Mesendoderm (in vitro differentiated cells): Measurements from ENCODE around the gene MKNK1.

Experiments
- DNase-seq: peaks from one replicate; pipeline ENCODE4 v3.0.0; 2013
- H2AK5ac ChIP-seq: 2 replicates; pipeline ENCODE4 v1.6.1; 2013; ENCODE audit warnings: low read length, inconsistent platforms
- H2BK120ac ChIP-seq: 2 replicates; pipeline ENCODE4 v1.6.1; 2013; ENCODE audit warnings: low read depth, mild to moderate bottlenecking, low read length, moderate library complexity, mixed read lengths
- H2BK15ac ChIP-seq: replicated peaks from 2 replicates; pipeline ENCODE4 v1.6.1; 2013; ENCODE audit warnings: low read depth, mild to moderate bottlenecking, moderate library complexity
- H2BK5ac ChIP-seq: 2 replicates; pipeline ENCODE4 v1.6.1; 2013; ENCODE audit warnings: low read length, inconsistent platforms
- H3K18ac ChIP-seq: 2 replicates; pipeline ENCODE4 v1.6.1; 2013; ENCODE audit warnings: mild to moderate bottlenecking, low read length, mixed read lengths
- H3K23ac ChIP-seq: one replicate; pipeline ENCODE4 v1.6.1; 2013; ENCODE audit warnings: low read length
- H3K27ac ChIP-seq: 2 replicates; pipeline ENCODE4 v1.5.1; 2013; ENCODE audit warnings: low read depth, mild to moderate bottlenecking, inconsistent platforms, low read length, moderate library complexity
- H3K27me3 ChIP-seq: 2 replicates; pipeline ENCODE4 v1.6.1; 2013; ENCODE audit warnings: low read length, control low read depth, mild to moderate bottlenecking, inconsistent platforms; ENCODE audit not compliant: insufficient read depth, poor library complexity
- H3K36me3 ChIP-seq: 2 replicates; pipeline ENCODE4 v1.6.1; 2013; ENCODE audit warnings: low read length, inconsistent platforms; ENCODE audit not compliant: control insufficient read depth, insufficient read depth
- H3K4ac ChIP-seq: one replicate; pipeline ENCODE4 v1.6.1; 2013; ENCODE audit warnings: low read depth, mild to moderate bottlenecking, low read length, moderate library complexity
- H3K4me1 ChIP-seq: 2 replicates; pipeline ENCODE4 v1.6.1; 2013; ENCODE audit warnings: low read depth, low read length, inconsistent platforms; ENCODE audit not compliant: control insufficient read depth
- H3K4me2 ChIP-seq: 2 replicates; pipeline ENCODE4 v1.6.1; 2013; ENCODE audit warnings: low read length
- H3K4me3 ChIP-seq: 2 replicates; pipeline ENCODE4 v1.5.1; 2013; ENCODE audit warnings: mild to moderate bottlenecking, low read length
- H3K56ac ChIP-seq: one replicate; pipeline ENCODE4 v1.6.1; 2013; ENCODE audit warnings: low read length
- H3K79me1 ChIP-seq: 2 replicates; pipeline ENCODE4 v1.6.1; 2013; ENCODE audit warnings: low read length, inconsistent platforms
- H3K79me2 ChIP-seq: 2 replicates; pipeline ENCODE4 v1.6.1; 2013; ENCODE audit warnings: mild to moderate bottlenecking, low read length; ENCODE audit not compliant: control insufficient read depth, insufficient read depth
- H3K9ac ChIP-seq: 2 replicates; pipeline ENCODE4 v1.6.1; 2013; ENCODE audit warnings: low read length, inconsistent platforms
- H4K5ac ChIP-seq: one replicate; pipeline ENCODE4 v1.6.1; 2013; ENCODE audit warnings: low read length
- H4K8ac ChIP-seq: one replicate; pipeline ENCODE4 v1.6.1; 2013; ENCODE audit warnings: low read depth, mild to moderate bottlenecking, control low read depth, low read length, moderate library complexity
- WGBS: extraction: QIAGEN DNeasy Blood & Tissue Kit; methylation state at CpG from one replicate; pipeline ENCODE4 v1.1.7; 2013; ENCODE audit warnings: low lambda C conversion rate, missing lambda C conversion rate; ENCODE audit not compliant: insufficient coverage; ENCODE audit errors: extremely low coverage; 5-methylcytosine and 5-hydroxymethylcytosine counted together

MKNK1 gene

GRCh38 chr1:46543761-46544560 is 60.1 kb downstream of the MKNK1 start:
- no peaks in the 10 kb centered on the region for H3K79me1 ChIP-seq
- H3K79me2 ChIP-seq: no peaks in the 10 kb centered on the region
- H3K4me3 ChIP-seq: no peak overlapping the region
- H3K56ac ChIP-seq: peak overlapping the region; percentile 42
- no peak overlapping the region for H2BK5ac ChIP-seq
- no peak overlapping the region for H2BK120ac ChIP-seq
- no CpG with 5 or more reads among the region's 58 CpGs for WGBS
- H3K18ac ChIP-seq: no peak overlapping the region
- no peak overlapping the region for H4K5ac ChIP-seq
- H2AK5ac ChIP-seq: no peak overlapping the region
- H3K23ac ChIP-seq: no peak overlapping the region
- H2BK15ac ChIP-seq: no peak overlapping the region
- peaks cover 31% of the 10 kb centered on the region for H3K27me3 ChIP-seq
- no peak overlapping the region for H3K27ac ChIP-seq
- peak overlapping the region; percentile 44 for H3K4me2 ChIP-seq
- no peaks in the 10 kb centered on the region for H3K36me3 ChIP-seq
- H3K9ac ChIP-seq: no peak overlapping the region
- no peak overlapping the region for H4K8ac ChIP-seq
- no peak overlapping the region for H3K4ac ChIP-seq
- DNase-seq: no peak
- no peaks in the 10 kb centered on the region for H3K4me1 ChIP-seq

GRCh38 chr1:46543382-46543760 is 60.7 kb downstream of the MKNK1 start:
- Histone ChIP-seq H3K79me1 (no peaks in the 10 kb centered on the region), H3K4me1 (no peaks in the 10 kb centered on the region), H3K9ac (no peak overlapping the region), H3K27ac (no peak overlapping the region), H2AK5ac (no peak overlapping the region), H4K5ac (no peak overlapping the region), H2BK15ac (no peak overlapping the region), H3K23ac (no peak overlapping the region), H4K8ac (no peak overlapping the region), H3K56ac (peak overlapping the region; percentile 15), H3K18ac (no peak overlapping the region), H3K27me3 (peaks cover 31% of the 10 kb centered on the region), H2BK120ac (no peak overlapping the region), H3K4ac (no peak overlapping the region), H3K4me3 (no peak overlapping the region), H2BK5ac (no peak overlapping the region), H3K36me3 (no peaks in the 10 kb centered on the region), H3K4me2 (no peak overlapping the region), H3K79me2 (no peaks in the 10 kb centered on the region)
- no peak for DNase-seq
- WGBS: no CpG with 5 or more reads among the region's 7 CpGs

DNA sequence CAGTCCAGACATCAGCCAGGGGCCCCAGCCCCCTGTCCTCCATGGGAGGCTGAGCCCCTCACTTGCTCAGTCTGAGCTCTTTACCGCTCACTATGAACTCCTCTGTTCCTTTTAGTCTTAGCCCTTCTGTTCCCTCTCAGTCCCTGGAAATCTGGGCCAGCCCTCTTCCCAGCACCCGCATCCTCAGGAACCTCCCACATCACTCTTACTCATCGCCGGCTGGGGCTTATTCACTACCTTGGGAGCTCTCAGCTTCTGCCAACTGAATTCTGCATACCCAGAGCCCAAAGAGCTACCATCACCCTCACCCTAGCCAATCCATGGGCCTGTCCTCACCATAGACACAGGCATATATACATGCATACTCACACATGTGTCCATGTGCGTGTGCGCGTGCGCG is 64.1 kb downstream of the MKNK1 start:
- no peak overlapping the region for H3K4me3 ChIP-seq
- no peak overlapping the region for H3K4me2 ChIP-seq
- no peak overlapping the region for H3K9ac ChIP-seq
- WGBS: no CpG with 5 or more reads among the region's 9 CpGs
- no peak overlapping the region for H3K4ac ChIP-seq
- H3K23ac ChIP-seq: no peak overlapping the region
- no peak overlapping the region for H3K56ac ChIP-seq
- H4K8ac ChIP-seq: no peak overlapping the region
- H3K79me2 ChIP-seq: no peaks in the 10 kb centered on the region
- no peaks in the 10 kb centered on the region for H3K79me1 ChIP-seq
- H2BK120ac ChIP-seq: no peak overlapping the region
- no peaks in the 10 kb centered on the region for H3K36me3 ChIP-seq
- H2BK5ac ChIP-seq: no peak overlapping the region
- H3K27me3 ChIP-seq: peaks cover 35% of the 10 kb centered on the region
- H4K5ac ChIP-seq: no peak overlapping the region
- H2AK5ac ChIP-seq: no peak overlapping the region
- H2BK15ac ChIP-seq: no peak overlapping the region
- H3K4me1 ChIP-seq: no peaks in the 10 kb centered on the region
- H3K27ac ChIP-seq: no peak overlapping the region
- H3K18ac ChIP-seq: no peak overlapping the region
- DNase-seq: no peak

- H3K4me1 ChIP-seq: no peaks in the 10 kb centered on the region
- H2BK15ac ChIP-seq: no peak overlapping the region
- no peaks in the 10 kb centered on the region for H3K79me2 ChIP-seq
- H3K56ac ChIP-seq: no peak overlapping the region
- no CpG with 5 or more reads among the region's 2 CpGs for WGBS
- H3K36me3 ChIP-seq: no peaks in the 10 kb centered on the region
- no peak overlapping the region for H3K23ac ChIP-seq
- H4K5ac ChIP-seq: no peak overlapping the region
- no peak overlapping the region for H3K27ac ChIP-seq
- no peak overlapping the region for H3K4me3 ChIP-seq
- H3K9ac ChIP-seq: no peak overlapping the region
- no peak overlapping the region for H3K18ac ChIP-seq
- H2BK120ac ChIP-seq: no peak overlapping the region
- peaks cover 35% of the 10 kb centered on the region for H3K27me3 ChIP-seq
- no peaks in the 10 kb centered on the region for H3K79me1 ChIP-seq
- H3K4me2 ChIP-seq: no peak overlapping the region
- H3K4ac ChIP-seq: no peak overlapping the region
- no peak overlapping the region for H4K8ac ChIP-seq
- no peak for DNase-seq
- H2AK5ac ChIP-seq: no peak overlapping the region
- no peak overlapping the region for H2BK5ac ChIP-seq
Observed at GRCh38 chr1:46538147-46538546, 65.9 kb downstream of the MKNK1 start.

GRCh38 chr1:46537651-46538050 is 66.4 kb downstream of the MKNK1 start:
- Histone ChIP-seq H3K9ac (no peak overlapping the region), H3K23ac (no peak overlapping the region), H3K79me2 (no peaks in the 10 kb centered on the region), H4K5ac (no peak overlapping the region), H3K27me3 (peaks cover 32% of the 10 kb centered on the region), H3K56ac (no peak overlapping the region), H2BK5ac (no peak overlapping the region), H4K8ac (no peak overlapping the region), H3K79me1 (no peaks in the 10 kb centered on the region), H3K4me2 (no peak overlapping the region), H3K4ac (no peak overlapping the region), H3K18ac (no peak overlapping the region), H2BK120ac (no peak overlapping the region), H3K4me3 (no peak overlapping the region), H2AK5ac (no peak overlapping the region), H3K27ac (no peak overlapping the region), H2BK15ac (no peak overlapping the region), H3K4me1 (no peaks in the 10 kb centered on the region), H3K36me3 (no peaks in the 10 kb centered on the region)
- no CpG with 5 or more reads among the region's 2 CpGs for WGBS
- no peak for DNase-seq

GRCh38 chr1:46536527-46536926 is 67.5 kb downstream of the MKNK1 start:
- H4K8ac ChIP-seq: no peak overlapping the region
- H3K56ac ChIP-seq: no peak overlapping the region
- H3K4ac ChIP-seq: no peak overlapping the region
- peaks cover 31% of the 10 kb centered on the region for H3K27me3 ChIP-seq
- WGBS: no CpG with 5 or more reads among the region's 1 CpG
- no peak overlapping the region for H3K4me2 ChIP-seq
- no peak overlapping the region for H3K9ac ChIP-seq
- H2AK5ac ChIP-seq: no peak overlapping the region
- no peak overlapping the region for H3K18ac ChIP-seq
- no peak overlapping the region for H4K5ac ChIP-seq
- H3K23ac ChIP-seq: no peak overlapping the region
- H3K36me3 ChIP-seq: no peaks in the 10 kb centered on the region
- no peak overlapping the region for H3K4me3 ChIP-seq
- H3K79me2 ChIP-seq: no peaks in the 10 kb centered on the region
- no peak overlapping the region for H2BK5ac ChIP-seq
- H3K79me1 ChIP-seq: no peaks in the 10 kb centered on the region
- H3K27ac ChIP-seq: no peak overlapping the region
- H3K4me1 ChIP-seq: no peaks in the 10 kb centered on the region
- no peak for DNase-seq
- H2BK120ac ChIP-seq: no peak overlapping the region
- no peak overlapping the region for H2BK15ac ChIP-seq
